GM19455 (cell line): ENCODE measurements around the gene DUSP21.
"Not testable (repeated sequence)": the region's sequence is repeated elsewhere in the genome, so short reads cannot be mapped to it uniquely, and the experiment has no call there.

Source experiments
- ATAC-seq: cut with Tn5 transposase; IDR thresholded peaks from one replicate; pipeline ENCODE4 v1.9.1; 2021; ENCODE audit not compliant: unreplicated experiment

DUSP21 gene

DNA sequence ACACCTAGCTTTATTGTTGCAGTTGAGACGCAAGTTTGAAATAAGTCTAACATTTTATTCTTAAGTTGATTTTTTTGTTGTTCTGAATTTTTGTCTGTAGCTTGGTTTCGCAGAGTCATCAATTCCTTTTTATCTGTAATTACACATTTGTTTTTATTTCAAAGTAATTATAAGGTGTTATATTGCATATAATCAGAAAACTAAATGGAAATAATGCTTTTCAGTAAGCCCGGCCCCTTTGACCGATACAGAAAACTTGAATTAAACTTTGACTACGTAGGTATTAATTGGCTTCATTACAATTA lies 31.3 kb downstream of the DUSP21 start:
- no peak for ATAC-seq

DNA sequence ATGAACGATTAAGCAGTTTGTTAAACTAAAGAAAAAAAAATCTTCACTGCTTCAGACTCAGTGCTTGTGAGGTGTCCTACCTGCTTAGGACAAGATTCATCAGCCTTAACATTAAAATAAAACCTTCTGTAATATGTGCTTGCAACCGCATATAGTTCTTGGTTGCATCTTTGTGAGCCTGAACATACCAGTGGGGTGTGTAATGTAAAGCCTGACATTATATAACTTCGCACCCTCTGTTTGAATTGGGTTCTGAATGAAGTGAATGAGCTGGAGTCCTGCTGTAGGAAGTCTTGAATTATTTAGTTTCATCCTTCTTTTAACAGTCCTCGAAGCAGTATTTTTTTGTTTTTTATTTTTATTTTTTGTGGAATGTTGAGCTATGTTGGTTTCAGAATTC lies 32.3 kb downstream of the DUSP21 start:
- ATAC-seq: no peak

DNA sequence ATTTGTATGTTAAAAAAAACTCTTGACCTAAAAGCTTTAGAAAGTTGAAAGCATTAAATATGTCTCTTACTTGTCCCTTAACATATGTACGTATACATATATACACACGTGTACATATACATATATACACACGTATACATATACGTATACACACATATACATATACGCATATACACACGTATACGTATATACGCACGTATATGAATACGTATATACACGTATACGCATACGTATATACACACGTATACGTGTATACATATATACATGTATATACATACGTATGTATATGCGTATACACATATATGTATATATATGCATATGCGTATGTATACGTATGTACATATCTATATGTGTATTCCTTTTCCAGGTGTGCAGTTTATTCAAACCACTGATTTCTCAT lies 32.9 kb downstream of the DUSP21 start:
- ATAC-seq: no peak

DNA sequence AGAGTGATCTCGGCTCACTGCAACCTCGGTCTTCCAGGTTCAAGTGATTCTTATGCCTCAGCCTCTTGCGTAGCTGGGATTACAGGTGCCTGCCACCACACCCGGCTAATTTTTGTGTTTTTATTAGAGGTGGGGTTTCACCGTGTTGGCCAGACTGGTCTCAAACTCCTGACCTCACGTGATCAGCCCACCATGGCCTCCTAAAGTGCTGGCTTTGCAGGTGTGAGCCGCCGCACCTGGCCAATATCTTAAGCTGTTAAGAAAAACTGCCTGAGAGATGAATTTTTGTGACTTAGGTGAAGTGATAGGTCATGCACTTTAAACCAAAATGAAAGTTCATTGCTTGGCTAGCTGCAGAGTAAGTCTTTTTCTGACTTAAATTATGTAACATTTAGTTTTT lies 35.0 kb downstream of the DUSP21 start:
- no peak for ATAC-seq

DNA sequence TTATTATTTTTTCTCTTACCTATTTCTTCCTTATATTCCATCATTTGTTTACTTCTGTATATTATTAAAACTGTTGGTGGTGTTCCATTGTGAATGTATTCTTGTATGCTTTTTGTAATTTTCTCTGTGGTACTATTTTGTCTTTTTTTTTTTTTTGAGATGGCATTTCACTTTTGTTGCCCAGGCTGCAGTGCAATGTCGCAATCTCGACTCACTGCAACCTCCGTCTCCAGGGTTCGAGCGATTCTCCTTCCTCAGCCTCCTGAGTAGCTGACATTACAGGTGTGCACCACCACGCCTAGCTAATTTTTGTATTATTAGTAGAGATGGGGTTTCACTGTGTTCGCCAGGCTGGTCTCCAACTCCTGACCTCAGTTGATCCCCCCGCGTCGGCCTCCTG lies 37.7 kb downstream of the DUSP21 start:
- no peak for ATAC-seq

DNA sequence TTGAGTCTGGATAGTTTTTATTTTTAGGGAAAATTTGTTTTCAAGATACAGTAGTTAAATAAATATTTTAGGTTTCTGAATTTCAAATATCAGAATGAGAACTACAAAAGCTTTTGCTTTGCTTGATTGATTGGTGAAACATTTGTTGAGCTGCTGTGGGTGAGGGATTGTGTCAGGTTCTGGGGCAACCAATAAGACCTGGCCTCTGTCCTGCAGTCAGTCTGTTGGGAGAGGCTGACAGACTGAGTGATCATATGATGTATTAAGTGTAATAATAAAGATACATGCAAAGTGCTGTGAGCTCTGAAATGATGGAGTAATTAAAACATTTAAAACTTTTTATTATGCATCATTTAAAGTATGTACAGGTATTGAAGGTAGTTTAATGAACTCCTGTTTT lies 38.8 kb downstream of the DUSP21 start:
- ATAC-seq: no peak

DNA sequence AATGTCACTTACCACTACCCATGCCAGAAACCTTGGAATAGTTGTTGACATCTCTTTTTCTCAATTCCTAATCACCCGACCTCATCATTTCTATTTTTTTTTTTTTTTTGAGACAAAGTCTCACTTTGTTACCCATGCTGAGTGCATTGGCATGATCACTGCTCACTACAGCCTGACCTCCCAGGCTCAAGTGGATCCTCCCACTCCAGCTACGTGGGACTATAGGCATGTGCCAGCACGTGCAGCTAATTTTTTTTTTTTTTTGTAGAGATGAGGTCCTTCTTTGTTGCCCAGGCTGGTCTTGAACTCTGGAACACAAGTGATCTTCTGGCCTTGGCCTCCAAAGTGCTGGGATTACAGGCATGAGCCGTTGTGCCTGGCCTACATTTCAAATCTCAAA lies 41.1 kb downstream of the DUSP21 start:
- ATAC-seq: no peak

DNA sequence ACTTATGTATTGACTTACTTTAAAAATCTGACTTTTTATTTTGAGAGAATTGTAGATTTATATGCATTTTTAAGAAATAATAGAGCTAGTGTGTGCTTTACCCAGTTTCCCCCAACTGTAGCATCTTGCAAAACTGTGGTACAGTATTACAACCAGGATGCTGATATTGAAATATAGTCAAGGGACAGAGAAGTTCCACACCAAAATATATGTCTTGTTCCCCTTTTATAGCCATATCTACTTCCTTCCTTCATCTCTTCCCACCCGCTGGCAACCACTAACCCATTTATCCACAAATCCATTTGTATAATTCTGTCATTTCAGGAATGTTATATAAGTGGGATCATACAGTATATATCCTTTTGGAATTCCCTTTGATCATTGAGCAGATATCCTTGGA lies 46.0 kb downstream of the DUSP21 start:
- no peak for ATAC-seq

DNA sequence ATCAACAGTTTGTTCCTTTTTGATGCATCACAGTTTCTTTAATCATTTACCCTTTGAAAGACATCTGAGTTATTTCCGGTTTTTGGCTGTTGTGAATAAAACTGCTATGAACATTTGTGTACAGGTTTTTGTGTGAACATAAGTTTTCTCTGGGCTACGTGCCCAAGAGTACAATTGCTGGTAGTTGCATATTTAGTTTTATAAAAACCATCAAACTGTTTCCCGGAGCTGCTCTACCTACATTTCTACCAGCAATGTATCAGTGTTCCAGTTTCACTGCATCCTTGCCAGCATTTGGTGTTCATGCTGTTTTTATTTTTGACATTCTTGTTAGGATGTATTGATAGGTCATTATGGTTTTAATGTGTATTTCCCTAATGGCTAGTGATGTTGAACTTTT lies 46.4 kb downstream of the DUSP21 start:
- no peak for ATAC-seq

DNA sequence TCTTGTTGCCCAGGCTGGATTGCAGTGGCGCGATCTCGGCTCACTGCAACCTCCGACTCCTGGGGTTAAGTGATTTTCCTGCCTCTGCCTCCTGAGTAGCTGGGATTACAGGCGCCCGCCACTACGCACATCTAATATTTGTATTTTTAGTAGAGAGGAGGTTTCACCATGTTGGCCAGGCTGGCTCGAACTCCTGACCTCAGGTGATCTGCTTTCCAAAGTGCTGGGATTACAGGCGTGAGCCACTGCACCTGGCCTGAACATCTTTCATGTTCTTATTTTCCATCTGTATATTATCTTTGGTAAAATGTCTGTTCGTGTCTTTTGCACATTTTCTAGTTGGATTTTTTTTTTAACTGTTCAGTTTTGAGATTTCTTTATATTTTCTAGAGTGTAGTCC lies 46.9 kb downstream of the DUSP21 start:
- not testable (repeated sequence) for ATAC-seq

DNA sequence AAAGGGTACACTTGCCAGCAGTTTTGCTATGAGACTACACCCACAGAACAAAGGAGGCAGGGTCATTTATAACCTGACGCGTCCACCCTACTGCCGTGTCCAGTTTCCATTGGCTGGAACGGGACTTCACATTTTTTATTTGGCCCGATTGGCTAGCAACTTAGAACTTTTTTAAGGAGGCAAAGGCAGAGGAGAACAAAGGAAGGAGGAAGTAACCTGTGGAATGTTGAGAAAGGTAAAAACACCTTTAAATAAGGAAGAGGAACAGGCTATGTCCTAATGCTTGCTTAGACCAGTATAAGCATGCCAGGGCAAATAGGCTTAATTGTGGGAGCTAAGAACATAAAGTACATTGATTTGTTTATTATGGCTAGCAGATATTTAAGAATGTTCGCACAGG lies 47.8 kb downstream of the DUSP21 start:
- ATAC-seq: no peak
